Stimulated activated CD4-positive, alpha-beta T cell treated with anti-CD3 and anti-CD28 coated beads, Interleukin-2, amount 100 ng/mL, for 24 hours (primary cell): ENCODE results near the gene RXFP2.

Experiments
- DNase-seq, 2 donors: peaks; one replicate each; pipeline ENCODE4 v3.0.0-alpha.2; 2020

The RXFP2 gene, protein sequence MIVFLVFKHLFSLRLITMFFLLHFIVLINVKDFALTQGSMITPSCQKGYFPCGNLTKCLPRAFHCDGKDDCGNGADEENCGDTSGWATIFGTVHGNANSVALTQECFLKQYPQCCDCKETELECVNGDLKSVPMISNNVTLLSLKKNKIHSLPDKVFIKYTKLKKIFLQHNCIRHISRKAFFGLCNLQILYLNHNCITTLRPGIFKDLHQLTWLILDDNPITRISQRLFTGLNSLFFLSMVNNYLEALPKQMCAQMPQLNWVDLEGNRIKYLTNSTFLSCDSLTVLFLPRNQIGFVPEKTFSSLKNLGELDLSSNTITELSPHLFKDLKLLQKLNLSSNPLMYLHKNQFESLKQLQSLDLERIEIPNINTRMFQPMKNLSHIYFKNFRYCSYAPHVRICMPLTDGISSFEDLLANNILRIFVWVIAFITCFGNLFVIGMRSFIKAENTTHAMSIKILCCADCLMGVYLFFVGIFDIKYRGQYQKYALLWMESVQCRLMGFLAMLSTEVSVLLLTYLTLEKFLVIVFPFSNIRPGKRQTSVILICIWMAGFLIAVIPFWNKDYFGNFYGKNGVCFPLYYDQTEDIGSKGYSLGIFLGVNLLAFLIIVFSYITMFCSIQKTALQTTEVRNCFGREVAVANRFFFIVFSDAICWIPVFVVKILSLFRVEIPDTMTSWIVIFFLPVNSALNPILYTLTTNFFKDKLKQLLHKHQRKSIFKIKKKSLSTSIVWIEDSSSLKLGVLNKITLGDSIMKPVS

DNA sequence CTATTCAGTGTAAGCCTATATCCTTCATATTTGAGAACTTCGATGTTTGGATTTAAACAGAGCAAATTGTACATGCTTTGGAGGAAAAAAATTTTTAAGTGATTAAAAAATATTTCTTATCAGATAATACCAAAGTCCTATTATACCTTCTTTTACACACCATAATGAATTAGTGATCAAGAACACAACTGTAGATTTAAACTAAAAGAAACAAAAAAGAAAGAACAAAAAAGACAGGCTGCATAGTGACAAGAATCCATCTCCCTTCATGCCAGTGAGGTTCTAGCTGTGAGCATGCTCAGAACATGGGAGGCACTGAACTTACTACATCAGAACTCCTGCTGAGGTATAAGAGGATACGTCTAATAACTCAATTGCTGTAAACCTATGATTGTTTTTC is at the start of gene RXFP2:
Gene RXFP2 (plus strand): TSS at position 301 of the 400 bp plus-strand sequence. CDS start 87 bp downstream, at position 388.
- DNase-seq = no peak

DNA sequence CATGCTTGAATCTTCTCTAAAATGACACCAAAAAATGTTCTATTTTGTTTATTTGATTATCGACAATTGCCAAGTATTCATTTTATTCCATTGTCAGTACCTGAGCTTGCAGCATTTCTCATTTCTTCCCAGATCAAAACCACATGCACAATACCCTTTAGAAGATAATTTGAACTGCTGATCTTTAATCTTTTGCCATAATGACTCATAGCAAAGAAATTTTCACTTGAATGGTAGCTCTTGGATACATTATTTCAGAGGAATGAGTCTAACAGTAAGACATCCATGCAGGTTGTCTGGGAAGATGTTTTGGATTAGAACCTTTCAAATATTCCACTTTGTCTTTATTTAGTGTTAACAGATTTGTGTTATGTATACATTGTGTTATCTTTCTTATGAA is 42.0 kb upstream of the RXFP2 start:
- DNase-seq = no peak

DNA sequence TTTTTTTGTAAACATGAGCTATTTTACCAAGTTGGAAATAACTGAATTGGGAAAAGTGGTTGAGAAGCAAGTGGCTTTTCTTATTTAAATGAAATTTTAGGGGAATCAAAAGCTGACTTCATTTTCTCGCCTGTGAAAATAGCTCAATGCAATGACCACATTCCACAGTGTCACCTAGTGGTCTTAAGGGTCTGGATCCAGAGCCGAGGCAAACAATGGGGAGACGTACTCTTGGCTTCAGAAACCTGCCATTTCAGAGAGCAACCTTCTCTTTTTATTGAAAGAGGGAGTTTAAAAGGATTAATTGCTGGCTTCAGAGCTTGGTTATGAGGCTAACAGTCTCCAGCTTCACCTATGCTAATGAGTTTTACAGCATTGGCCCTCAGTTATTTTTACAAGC is 39.7 kb upstream of the RXFP2 start:
- DNase-seq = no peak

DNA sequence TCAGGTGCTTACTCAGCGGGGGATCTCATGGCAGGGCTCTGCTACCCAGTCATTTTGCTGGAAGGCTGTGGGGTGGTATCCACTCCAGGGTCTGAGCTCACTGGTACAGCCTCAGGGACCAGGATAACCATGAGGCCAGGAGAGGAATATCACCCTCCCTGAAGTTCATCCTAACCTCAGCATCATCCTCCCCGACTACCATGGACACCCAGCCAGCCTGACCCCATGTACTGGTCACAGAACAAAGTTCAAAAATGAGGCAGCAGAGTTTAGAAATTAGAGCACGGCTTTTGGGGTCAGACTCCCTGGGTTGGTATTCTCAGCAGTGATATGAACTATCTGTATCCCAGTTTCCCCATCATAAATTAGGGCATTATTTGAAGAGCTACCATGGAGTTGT is 35.5 kb upstream of the RXFP2 start:
- no peak for DNase-seq

DNA sequence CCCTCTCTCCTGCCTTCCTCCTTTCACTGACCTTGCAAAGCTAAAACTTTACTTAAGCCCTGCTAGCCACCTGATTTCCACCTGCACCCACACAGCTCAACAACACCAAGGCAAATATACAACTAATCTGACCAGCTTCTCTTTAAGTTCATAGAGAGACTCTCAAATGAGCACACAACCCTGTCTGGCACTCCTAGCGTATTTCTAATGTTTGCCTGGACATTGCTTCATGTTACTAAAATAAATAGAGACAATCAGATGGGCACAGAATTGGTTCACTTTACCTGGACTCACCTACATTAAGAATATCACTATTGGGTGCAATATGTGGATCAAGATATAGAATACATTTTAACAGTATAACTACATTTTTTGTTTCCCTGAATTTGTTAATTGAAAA is 33.2 kb upstream of the RXFP2 start:
- no peak for DNase-seq

DNA sequence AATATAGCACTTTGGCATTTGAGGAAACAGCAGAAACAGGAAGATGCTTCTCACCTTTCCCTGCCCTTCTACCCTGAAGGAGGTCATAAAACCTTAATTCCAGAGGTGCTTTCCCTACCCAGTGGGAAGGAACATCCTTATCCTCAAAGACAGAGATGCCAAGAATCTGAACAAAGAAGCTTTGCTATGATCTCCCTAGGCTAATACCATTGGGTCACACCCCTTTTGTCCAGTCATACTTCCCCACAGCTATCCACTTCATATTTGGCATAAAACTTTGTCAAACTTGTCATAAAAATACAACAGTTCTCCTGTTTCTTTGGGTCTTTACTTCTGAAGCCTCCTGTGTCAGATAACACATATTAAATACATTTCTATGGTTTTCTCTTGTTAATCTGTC is 21.7 kb upstream of the RXFP2 start:
- DNase-seq = no peak

DNA sequence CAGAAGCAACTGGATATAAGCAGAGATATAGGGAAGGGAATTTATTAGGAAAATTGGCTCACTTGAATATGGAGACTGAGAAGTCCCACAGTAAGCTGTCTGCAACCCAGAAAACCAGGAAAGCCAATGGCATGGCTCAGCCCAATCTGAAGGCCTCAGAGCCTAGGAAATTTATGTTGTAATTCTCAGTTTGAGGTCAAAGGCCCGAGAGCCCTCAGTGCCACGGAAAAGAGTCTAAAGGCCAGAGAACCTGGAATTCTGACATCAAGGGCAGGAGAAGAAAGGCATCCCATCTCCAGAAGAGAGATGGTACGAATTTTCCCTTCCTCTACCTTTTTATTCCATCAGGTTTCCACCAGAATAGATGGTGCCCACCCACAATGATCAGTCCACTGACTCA is 20.1 kb upstream of the RXFP2 start:
- no peak for DNase-seq

DNA sequence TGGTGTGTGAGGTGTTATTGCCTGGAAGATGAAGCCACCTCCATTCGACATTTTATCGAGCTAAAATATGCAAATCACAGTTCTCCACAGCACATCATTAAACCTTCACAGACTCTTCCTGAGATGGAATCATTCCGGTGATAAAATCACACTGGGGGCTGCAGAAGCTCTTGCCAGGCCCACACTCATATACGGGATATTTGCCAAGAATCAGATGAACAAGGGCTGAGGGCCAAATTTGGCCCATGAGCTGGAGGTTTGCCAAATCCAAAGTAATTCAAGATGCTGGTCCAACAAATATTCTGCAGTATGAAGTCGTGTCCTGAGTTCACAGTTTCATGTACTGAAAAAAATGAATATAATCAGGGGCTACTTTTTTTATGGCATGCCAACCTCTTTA is 16.7 kb upstream of the RXFP2 start:
- DNase-seq = no peak

DNA sequence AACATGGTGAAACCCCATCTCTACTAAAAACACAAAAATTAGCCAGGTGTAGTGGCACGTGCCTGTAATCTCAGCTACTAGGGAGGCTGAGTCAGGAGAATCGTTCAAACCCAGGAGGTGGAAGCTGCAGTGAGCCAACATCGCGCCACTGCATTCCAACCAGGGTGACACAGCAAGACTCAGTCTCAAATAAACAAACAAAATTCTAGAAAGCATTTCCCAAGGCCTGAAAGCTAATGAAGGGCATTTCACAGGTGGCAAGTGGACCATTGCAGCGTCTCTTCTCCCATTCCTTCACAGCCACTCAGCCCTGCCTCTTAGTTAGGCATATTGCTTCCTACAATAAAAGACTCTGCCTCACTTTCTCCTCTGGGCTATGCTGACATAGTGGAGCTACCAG is 13.5 kb upstream of the RXFP2 start:
- no peak for DNase-seq

DNA sequence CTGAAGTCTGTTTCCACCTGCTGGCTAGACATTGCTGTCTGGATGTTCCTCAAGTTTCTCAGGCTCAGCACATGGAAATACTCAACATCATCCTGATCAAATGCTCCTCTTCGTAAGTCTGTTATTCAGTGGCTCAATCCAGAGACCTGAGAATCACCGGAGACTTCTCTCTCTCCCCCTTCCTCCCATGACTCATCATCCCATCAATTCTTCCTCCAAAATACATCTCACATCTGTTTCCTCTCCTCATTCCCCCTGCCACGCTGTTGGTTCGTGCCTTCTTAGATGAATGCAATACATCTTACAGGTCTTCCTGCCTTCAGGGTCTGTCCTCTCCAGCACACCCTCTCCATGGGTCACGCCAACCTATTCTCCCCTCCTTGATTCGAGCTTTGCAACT is 7.4 kb upstream of the RXFP2 start:
- DNase-seq = no peak

DNA sequence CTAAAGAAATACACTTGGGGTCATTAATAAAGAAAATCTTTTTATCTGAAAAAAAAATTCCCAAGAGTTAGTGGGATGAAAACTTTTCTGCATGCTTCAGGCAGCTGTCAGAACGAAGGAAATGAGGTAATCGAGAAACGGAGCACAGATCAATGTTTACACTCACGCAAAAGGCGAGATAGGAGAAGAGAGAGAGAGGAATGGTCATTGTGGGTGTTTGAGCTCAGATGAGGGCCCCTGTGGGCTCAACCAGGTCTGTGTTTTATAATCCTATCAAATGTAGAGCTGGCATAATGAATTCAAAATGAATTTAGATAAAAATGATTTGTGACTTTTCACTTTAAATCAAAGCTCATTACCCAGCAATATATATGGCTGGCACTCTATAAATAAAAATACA is 6.3 kb upstream of the RXFP2 start:
- no peak for DNase-seq

DNA sequence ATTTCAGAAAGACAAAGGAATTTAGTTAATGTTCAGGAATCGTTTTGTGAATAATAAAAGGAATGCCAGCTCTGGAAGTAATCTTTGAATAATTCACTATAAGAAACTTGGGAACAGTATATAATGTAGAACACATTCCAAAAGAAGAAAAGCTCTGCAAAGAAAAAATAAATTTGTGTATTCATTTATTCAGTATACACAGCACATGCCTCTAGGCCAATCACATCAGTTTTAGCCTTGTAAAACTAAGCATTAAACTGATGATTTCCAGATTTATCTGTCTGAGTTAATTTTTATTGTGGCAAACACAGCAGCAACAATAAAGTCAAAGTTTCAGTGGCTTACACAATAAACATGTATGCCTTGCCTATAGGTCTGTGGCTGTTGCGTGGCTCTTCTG is 5.7 kb upstream of the RXFP2 start:
- no peak for DNase-seq

DNA sequence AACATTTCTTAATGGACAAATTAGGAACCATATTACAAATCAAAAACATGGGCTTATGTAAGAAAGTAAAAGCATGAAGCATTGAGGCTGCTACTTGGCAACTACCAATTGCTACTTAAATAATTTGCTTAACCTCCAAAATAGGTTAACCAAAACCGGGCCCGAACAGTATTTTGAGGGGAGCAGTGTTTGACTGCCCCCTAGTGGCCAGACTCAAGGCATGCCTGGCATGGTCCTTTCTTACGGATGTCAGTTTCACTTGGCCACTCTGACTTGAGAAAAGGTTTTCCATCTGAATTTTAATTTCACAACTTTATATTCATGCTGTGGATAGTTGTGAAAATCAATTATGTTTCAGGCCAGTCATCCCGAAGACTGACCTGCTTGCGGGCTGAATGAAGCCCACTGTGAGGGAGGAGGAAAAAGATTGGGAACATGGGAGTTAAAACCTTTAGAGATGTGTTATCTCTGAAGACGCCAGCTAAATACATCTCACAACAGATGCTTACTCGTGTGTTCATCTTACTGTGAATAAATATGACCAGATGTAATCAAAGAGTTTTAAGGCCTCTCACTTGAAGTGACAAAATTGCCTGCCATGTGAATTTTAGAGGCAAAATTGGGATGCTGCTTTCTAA is 2.9 kb downstream of the RXFP2 start:
- DNase-seq = peak; percentile 66 to 71

DNA sequence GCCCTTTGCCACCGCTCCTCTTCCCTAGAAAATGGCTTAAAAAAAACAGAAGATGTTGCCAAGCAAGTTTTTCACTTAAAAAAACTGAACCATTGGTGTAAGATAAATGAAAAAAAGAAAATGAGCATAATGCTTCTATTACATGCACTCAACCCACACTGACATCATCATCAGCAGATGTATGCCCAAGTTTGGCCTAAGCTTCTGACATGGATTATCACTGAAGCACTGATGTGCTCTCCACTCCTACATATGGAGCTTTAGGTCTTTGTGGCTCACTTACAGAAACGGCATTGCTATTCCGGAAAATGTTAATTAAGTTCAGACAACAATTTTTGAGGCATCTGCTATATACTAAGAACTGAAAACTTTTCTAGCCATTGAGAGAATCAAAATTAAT is 8.0 kb downstream of the RXFP2 start:
- no peak for DNase-seq

DNA sequence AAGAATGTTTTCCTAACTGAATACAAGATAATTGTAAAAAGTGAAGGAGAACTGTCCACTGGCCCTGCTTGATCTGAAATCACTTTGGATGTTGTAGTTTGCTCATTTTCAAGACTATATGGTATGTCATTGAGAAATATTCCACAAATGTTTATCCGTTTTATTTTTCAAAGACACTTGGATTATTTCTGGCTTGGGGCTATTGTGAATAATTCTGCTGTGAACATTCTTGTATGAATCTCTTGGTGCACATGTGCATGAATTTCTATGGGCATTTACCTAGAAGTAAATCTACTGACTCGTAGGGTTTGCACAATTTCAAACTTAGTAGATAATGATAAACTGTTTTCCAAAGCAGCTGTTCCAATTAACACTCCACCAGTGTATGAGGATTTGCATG is 8.6 kb downstream of the RXFP2 start:
- no peak for DNase-seq

DNA sequence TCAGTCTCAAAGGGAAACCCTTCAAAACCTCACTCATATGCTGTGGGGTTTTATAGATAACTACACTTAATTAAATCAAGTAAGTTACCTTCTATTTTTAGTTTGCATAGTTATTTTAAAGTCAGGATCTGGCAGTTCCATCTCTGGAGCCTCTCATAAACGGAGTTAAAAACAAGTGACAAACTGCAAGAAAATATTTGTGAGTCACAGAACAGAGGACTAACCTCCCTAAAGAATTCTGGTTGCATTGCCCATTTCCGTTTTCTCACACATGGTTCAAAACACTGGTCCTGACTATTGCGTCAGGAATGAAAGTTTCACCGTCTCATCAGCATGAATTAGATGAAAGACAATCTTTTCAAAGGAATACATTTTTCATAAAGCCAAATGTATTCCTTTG is 10.6 kb downstream of the RXFP2 start:
- DNase-seq = no peak

DNA sequence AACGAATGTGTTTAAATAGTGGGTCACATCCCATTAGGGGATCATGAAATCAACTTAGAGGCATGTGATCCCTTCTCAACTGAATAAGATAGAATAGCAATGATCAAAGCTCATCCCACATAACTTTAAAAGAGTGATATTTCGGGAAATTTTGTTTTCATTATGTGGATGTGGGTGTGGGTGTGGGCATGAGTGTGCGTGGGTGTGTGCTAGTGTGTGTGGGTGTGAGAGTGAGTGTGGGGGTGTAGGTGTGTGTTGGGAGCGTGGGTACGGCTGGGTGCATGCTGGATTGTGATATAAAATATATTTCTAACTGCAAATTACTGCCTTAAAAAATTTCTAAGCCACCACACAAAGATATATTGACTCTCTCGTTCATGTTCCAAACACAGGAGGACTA is 15.9 kb downstream of the RXFP2 start:
- DNase-seq = no peak

DNA sequence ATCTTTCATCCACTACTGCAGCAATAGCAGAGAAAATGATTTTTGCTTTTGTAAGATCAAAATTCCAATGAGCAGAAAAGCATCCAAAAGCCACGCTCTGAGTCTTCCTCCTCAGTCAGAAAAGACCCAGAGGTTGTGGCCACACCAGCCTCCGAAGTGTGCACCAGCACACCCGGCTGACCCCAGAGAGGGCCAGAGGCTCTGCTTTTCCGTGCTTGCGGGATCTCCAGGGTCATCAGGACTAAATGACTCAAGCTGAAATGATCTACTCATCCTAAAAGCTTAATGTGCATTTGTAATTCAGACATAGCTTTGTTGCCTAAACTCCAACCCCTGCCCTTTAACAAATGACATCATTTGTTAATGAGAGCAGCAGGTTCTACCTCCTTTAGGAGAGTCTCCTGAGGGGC is 16.5 kb downstream of the RXFP2 start:
- no peak for DNase-seq

DNA sequence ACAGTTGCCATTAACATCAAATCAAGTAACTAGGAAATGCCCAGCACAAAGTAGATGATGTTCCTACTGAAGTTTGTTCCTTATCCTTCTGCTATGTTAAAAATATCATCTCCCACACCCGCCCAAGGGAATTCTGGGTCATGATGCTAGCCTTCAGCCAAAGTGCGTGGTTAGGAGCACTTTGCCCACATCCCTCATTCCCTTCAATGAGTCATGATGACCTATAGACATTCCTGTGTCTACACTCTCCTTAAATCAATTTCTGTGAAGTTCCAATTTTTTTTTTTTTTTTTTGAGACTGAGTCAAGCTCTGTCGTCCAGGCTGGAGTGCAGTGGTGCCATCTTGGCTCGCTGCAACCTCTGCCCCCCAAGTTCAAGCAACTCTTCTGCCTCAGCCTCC is 17.0 kb downstream of the RXFP2 start:
- DNase-seq = no peak

DNA sequence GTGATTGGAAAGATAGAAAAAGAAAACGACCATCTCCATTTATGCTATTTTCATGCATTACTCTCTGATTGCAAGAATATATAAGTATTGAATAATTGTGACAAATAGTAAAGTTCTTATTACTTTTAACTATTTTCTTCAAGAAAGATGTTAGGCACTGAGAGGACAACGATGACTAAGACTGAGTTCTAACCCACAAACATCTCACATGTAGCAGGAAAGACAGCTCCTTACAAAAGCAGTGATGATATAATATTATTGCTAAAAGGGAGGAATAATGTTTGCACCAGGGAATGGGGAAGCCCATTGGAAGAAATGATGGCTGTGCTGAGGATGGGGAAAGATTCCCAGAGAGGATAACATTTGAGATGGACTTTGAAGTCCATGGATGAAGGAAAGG is 22.6 kb downstream of the RXFP2 start:
- no peak for DNase-seq

DNA sequence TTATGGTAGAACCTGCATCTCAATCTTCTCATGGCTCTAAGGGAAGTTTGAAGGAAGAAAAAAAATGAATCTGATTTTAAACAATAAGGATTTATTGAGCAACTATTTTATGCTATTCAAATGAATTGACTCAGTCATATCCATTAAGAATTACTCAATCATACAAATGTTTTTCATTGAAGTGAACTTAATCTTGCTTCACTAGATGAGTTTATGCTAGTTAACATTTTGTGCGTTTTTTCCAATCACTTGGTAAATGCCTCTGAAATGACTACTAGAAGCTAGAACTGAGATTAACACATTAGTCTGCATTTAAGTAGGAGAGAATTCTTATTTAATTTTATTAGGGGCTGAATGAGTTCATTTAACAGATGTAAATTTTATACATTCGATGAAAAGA is 25.2 kb downstream of the RXFP2 start:
- DNase-seq = no peak

DNA sequence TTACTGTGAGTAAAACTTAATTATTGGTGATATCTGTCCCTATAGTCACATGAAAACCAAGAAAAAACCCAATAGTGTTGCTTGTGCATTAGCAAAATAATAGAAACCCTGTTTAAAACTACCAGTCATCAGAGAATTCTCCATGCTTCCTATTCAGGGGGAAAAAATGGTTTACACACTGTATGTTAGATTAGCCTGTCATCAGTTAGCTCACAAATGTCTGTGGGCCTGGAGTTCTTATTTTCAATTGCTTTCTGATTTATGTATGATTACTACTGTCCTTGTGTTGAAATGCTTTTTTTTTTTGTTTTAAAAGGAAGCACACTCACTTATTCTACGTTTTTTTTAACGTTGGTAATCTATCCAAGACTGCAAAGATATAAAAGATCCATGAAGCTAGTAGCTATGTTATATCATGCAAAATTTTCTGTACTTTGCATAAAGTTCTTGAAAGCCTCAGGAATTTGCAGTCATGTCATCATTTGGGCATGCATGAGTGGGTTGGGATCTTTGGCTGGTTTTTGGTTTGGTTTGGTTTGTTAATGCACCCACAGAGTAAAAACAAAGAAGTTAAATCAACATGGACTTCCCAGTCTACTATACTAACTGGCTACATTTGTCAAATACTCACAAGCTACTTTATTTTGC is 25.9 kb downstream of the RXFP2 start:
- DNase-seq = no peak

DNA sequence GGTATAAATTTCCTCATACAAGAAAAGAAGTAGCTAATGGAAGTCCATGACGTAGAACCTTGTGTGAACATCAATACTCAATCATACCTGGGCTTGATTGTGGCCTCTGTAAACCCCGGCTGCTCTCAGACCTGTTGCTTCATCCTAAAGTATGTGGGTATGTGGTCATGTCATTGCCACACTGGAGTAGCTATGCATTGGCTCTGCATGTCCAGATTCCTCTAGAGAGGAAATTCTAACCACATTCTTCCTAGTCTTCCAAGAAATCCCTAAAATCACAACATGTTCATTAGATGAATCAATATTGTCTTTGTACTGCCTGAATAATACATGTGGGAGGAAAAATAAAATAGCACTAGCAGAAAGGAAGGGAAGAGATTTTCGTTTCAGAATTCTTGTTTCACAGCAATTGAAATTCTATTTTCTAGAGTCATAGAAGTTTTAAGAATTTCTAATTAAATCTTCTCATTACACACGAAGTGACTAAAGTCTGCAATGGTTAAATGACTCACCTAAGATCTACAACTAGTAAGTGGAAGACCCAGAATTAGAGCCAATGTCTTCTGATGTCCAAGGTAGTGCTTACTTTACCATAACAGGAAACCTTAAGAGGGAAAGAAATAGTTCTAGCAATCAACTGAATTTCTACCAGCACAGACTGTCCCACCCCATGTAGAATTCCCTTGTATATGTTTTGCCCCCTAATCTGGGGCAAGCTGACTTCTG is 28.0 kb downstream of the RXFP2 start:
- DNase-seq = no peak
